Activated T-helper 17 cell treated with anti-CD3 and anti-CD28 coated beads, Interleukin-2, amount 50 U/mL, for 72 hours (primary cell): Measurements from ENCODE around the gene PHF21B. TPM values are rescaled to one million over a fixed set of nuclear protein-coding genes. Genes with fewer than 3 reads are reported as not detected.

Experiments
- ATAC-seq: fragments of 150-1000 bp; cut with Tn5 transposase; replicated peaks from 2 replicates; pipeline ENCODE4 v1.10.0; 2021; ENCODE audit warnings: mild to moderate bottlenecking, moderate library complexity
- H3K27ac Mint-ChIP-seq: one replicate; pipeline ENCODE4 v1.8.0; 2022; ENCODE audit warnings: mixed read lengths
- H3K27me3 Mint-ChIP-seq: one replicate; pipeline ENCODE4 v1.8.0; 2022; ENCODE audit warnings: mixed read lengths
- H3K36me3 Mint-ChIP-seq: one replicate; pipeline ENCODE4 v1.8.0; 2022; ENCODE audit warnings: low read depth, mild to moderate bottlenecking, mixed read lengths
- H3K4me1 Mint-ChIP-seq: one replicate; pipeline ENCODE4 v1.8.0; 2022; ENCODE audit warnings: mixed read lengths
- H3K4me3 Mint-ChIP-seq: one replicate; pipeline ENCODE4 v1.8.0; 2022; ENCODE audit warnings: mild to moderate bottlenecking, mixed read lengths
- H3K9me3 Mint-ChIP-seq: one replicate; pipeline ENCODE4 v1.8.0; 2022; ENCODE audit warnings: mixed read lengths
- total RNA-seq, 2 donors: library from RNA; stranded (reverse); gene quantifications; one replicate each; pipeline ENCODE4 v1.2.3, GENCODE V29; 2022

Gene PHF21B
- total RNA-seq, 2 donors from 2014 or later, result not detected

- Mint-ChIP-seq H3K9me3 (no peaks in the 10 kb centered on the region), H3K27me3 (no peaks in the 10 kb centered on the region), H3K4me3 (no peak overlapping the region), H3K4me1 (no peaks in the 10 kb centered on the region), H3K36me3 (no peaks in the 10 kb centered on the region), H3K27ac (no peak overlapping the region)
- no peak for ATAC-seq
Measured at GRCh38 chr22:44891791-44892190, 118.0 kb downstream of the PHF21B start.

GRCh38 chr22:44891293-44891747 lies 118.5 kb downstream of the PHF21B start:
- no peaks in the 10 kb centered on the region for H3K9me3 Mint-ChIP-seq
- no peak overlapping the region for H3K27ac Mint-ChIP-seq
- ATAC-seq, result no peak
- H3K4me1 Mint-ChIP-seq, result no peaks in the 10 kb centered on the region
- no peaks in the 10 kb centered on the region for H3K27me3 Mint-ChIP-seq
- H3K4me3 Mint-ChIP-seq, result no peak overlapping the region
- no peaks in the 10 kb centered on the region for H3K36me3 Mint-ChIP-seq

GRCh38 chr22:44890416-44891292 lies 119.2 kb downstream of the PHF21B start:
- Mint-ChIP-seq H3K4me1 (no peaks in the 10 kb centered on the region), H3K36me3 (no peaks in the 10 kb centered on the region), H3K9me3 (no peaks in the 10 kb centered on the region), H3K27me3 (peaks cover 3% of the 10 kb centered on the region), H3K27ac (no peak overlapping the region), H3K4me3 (no peak overlapping the region)
- no peak for ATAC-seq

- Mint-ChIP-seq H3K27me3 (peaks cover 3% of the 10 kb centered on the region), H3K9me3 (no peaks in the 10 kb centered on the region), H3K4me1 (no peaks in the 10 kb centered on the region), H3K27ac (no peak overlapping the region), H3K36me3 (no peaks in the 10 kb centered on the region), H3K4me3 (no peak overlapping the region)
- no peak for ATAC-seq
Measured at GRCh38 chr22:44889255-44889878, 120.4 kb downstream of the PHF21B start.

GRCh38 chr22:44888491-44889254 lies 121.1 kb downstream of the PHF21B start:
- Mint-ChIP-seq H3K4me3 (no peak overlapping the region), H3K4me1 (no peaks in the 10 kb centered on the region), H3K27me3 (peaks cover 3% of the 10 kb centered on the region), H3K36me3 (no peaks in the 10 kb centered on the region), H3K9me3 (no peaks in the 10 kb centered on the region), H3K27ac (no peak overlapping the region)
- ATAC-seq, result no peak

GRCh38 chr22:44887941-44888366 lies 121.9 kb downstream of the PHF21B start:
- ATAC-seq, result no peak
- Mint-ChIP-seq H3K36me3 (no peaks in the 10 kb centered on the region), H3K27ac (no peak overlapping the region), H3K9me3 (no peaks in the 10 kb centered on the region), H3K27me3 (peaks cover 3% of the 10 kb centered on the region), H3K4me3 (no peak overlapping the region), H3K4me1 (no peaks in the 10 kb centered on the region)

- no peaks in the 10 kb centered on the region for H3K36me3 Mint-ChIP-seq
- ATAC-seq, result no peak
Measured at GRCh38 chr22:44885806-44886360, 123.9 kb downstream of the PHF21B start.

GRCh38 chr22:44884968-44885805 lies 124.6 kb downstream of the PHF21B start:
- Mint-ChIP-seq H3K27ac (no peak overlapping the region), H3K36me3 (no peaks in the 10 kb centered on the region), H3K9me3 (no peaks in the 10 kb centered on the region), H3K27me3 (peaks cover 3% of the 10 kb centered on the region), H3K4me3 (no peak overlapping the region), H3K4me1 (no peaks in the 10 kb centered on the region)
- ATAC-seq, result no peak

More at GRCh38 chr22:44885806-44886360, 123.9 kb downstream of the PHF21B start:
- no peaks in the 10 kb centered on the region for H3K9me3 Mint-ChIP-seq
- no peaks in the 10 kb centered on the region for H3K4me1 Mint-ChIP-seq
- H3K4me3 Mint-ChIP-seq, result no peak overlapping the region
- peaks cover 3% of the 10 kb centered on the region for H3K27me3 Mint-ChIP-seq
- no peak overlapping the region for H3K27ac Mint-ChIP-seq

- H3K4me3 Mint-ChIP-seq, result no peak overlapping the region
- H3K27me3 Mint-ChIP-seq, result peaks cover 7% of the 10 kb centered on the region
- no peaks in the 10 kb centered on the region for H3K36me3 Mint-ChIP-seq
- no peaks in the 10 kb centered on the region for H3K4me1 Mint-ChIP-seq
- H3K9me3 Mint-ChIP-seq, result no peaks in the 10 kb centered on the region
- ATAC-seq, result no peak
- H3K27ac Mint-ChIP-seq, result no peak overlapping the region
Measured at GRCh38 chr22:44884562-44884961, 125.2 kb downstream of the PHF21B start.

GRCh38 chr22:44883011-44883421 lies 126.8 kb downstream of the PHF21B start:
- Mint-ChIP-seq H3K36me3 (no peaks in the 10 kb centered on the region), H3K27ac (no peak overlapping the region), H3K4me1 (no peaks in the 10 kb centered on the region), H3K4me3 (no peak overlapping the region), H3K27me3 (peaks cover 7% of the 10 kb centered on the region), H3K9me3 (no peaks in the 10 kb centered on the region)
- ATAC-seq, result no peak

GRCh38 chr22:44882226-44882905 lies 127.4 kb downstream of the PHF21B start:
- Mint-ChIP-seq H3K27me3 (peaks cover 7% of the 10 kb centered on the region), H3K4me1 (no peaks in the 10 kb centered on the region), H3K4me3 (no peak overlapping the region), H3K27ac (no peak overlapping the region), H3K9me3 (no peaks in the 10 kb centered on the region), H3K36me3 (no peaks in the 10 kb centered on the region)
- ATAC-seq, result no peak

GRCh38 chr22:44881624-44882023 lies 128.2 kb downstream of the PHF21B start:
- Mint-ChIP-seq H3K4me3 (no peak overlapping the region), H3K9me3 (no peaks in the 10 kb centered on the region), H3K4me1 (no peaks in the 10 kb centered on the region), H3K27ac (no peak overlapping the region), H3K36me3 (no peaks in the 10 kb centered on the region), H3K27me3 (peaks cover 8% of the 10 kb centered on the region)
- no peak for ATAC-seq

GRCh38 chr22:44880610-44881290 lies 129.1 kb downstream of the PHF21B start:
- ATAC-seq, result no peak
- no peak overlapping the region for H3K27ac Mint-ChIP-seq
- peaks cover 8% of the 10 kb centered on the region for H3K27me3 Mint-ChIP-seq
- H3K9me3 Mint-ChIP-seq, result no peaks in the 10 kb centered on the region
- H3K4me3 Mint-ChIP-seq, result no peak overlapping the region
- H3K36me3 Mint-ChIP-seq, result no peaks in the 10 kb centered on the region
- no peaks in the 10 kb centered on the region for H3K4me1 Mint-ChIP-seq
